GM19397 (cell line): Measurements from ENCODE around the gene TOMM40.
A peak's percentile ranks its signal among the peaks of the same experiment; 100 is the strongest.
"Not testable (repeated sequence)": the region's sequence is repeated elsewhere in the genome, so short reads cannot be mapped to it uniquely, and the experiment has no call there.

Source experiments
- ATAC-seq: cut with Tn5 transposase; IDR thresholded peaks from one replicate; pipeline ENCODE4 v1.9.1; 2021; ENCODE audit warnings: mild to moderate bottlenecking, moderate library complexity; ENCODE audit not compliant: unreplicated experiment

The TOMM40 gene

GRCh38 chr19:44869733-44870470 is 21.2 kb upstream of the TOMM40 start:
- no peak for ATAC-seq

GRCh38 chr19:44871809-44872208 is 19.2 kb upstream of the TOMM40 start:
- ATAC-seq: no peak

- ATAC-seq: no peak
These were observed 18.4 kb upstream of the TOMM40 start for GRCh38 chr19:44872661-44873060.

GRCh38 chr19:44874317-44874716 is 16.7 kb upstream of the TOMM40 start:
- no peak for ATAC-seq

- ATAC-seq: no peak
These were observed 15.2 kb upstream of the TOMM40 start for GRCh38 chr19:44875666-44876451.

GRCh38 chr19:44876930-44877535 is 14.0 kb upstream of the TOMM40 start:
- no peak for ATAC-seq

- no peak for ATAC-seq
These were observed 12.8 kb upstream of the TOMM40 start for GRCh38 chr19:44878120-44878865.

- ATAC-seq: no peak
These were observed 11.6 kb upstream of the TOMM40 start for GRCh38 chr19:44879309-44880065.

GRCh38 chr19:44882063-44882462 is 9.0 kb upstream of the TOMM40 start:
- ATAC-seq: no peak

GRCh38 chr19:44882619-44883397 is 8.2 kb upstream of the TOMM40 start:
- not testable (repeated sequence) for ATAC-seq

GRCh38 chr19:44883922-44884321 is 7.1 kb upstream of the TOMM40 start:
- no peak for ATAC-seq

GRCh38 chr19:44884566-44884965 is 6.5 kb upstream of the TOMM40 start:
- no peak for ATAC-seq

- no peak for ATAC-seq
These were observed 4.9 kb upstream of the TOMM40 start for GRCh38 chr19:44886141-44886540.

- no peak for ATAC-seq
These were observed 3.4 kb upstream of the TOMM40 start for GRCh38 chr19:44887648-44888047.

GRCh38 chr19:44888335-44888734 is 2.7 kb upstream of the TOMM40 start:
- not testable (repeated sequence) for ATAC-seq

- no peak for ATAC-seq
These were observed 1.2 kb upstream of the TOMM40 start for GRCh38 chr19:44889830-44890365.

- ATAC-seq: peak; percentile 79
These were observed 563 bp upstream of the TOMM40 start for GRCh38 chr19:44890366-44891015.

- ATAC-seq: no peak
These were observed 1.9 kb downstream of the TOMM40 start for GRCh38 chr19:44892932-44893331.
